GM10266 (cell line): Measurements from ENCODE around the gene PSMD14.

ENCODE experiments used
- DNase-seq: peaks from one replicate; pipeline ENCODE4 v3.0.0; 2012; ENCODE audit errors: extremely low spot score
- CTCF ChIP-seq: IDR thresholded peaks from 2 replicates; pipeline ENCODE4 v1.5.1; 2012; ENCODE audit warnings: mild to moderate bottlenecking, low read depth; ENCODE audit not compliant: control insufficient read depth, insufficient read depth; ENCODE audit errors: missing control alignments

Gene PSMD14

GRCh38 chr2:161386228-161386824 lies 78.1 kb downstream of the PSMD14 start:
- TF ChIP-seq CTCF = no peak
- DNase-seq = no peak

GRCh38 chr2:161388146-161388779 lies 80.0 kb downstream of the PSMD14 start:
- TF ChIP-seq CTCF = no peak
- DNase-seq = no peak

- DNase-seq = no peak
- TF ChIP-seq CTCF = no peak
Observed at GRCh38 chr2:161391737-161392506, 83.7 kb downstream of the PSMD14 start.

GRCh38 chr2:161400076-161400475 lies 91.9 kb downstream of the PSMD14 start:
- no peak for DNase-seq

GRCh38 chr2:161402297-161402696 lies 94.1 kb downstream of the PSMD14 start:
- DNase-seq = no peak
- no peak for TF ChIP-seq CTCF

More at GRCh38 chr2:161400076-161400475, 91.9 kb downstream of the PSMD14 start:
- TF ChIP-seq CTCF = no peak

GRCh38 chr2:161406316-161406715 lies 98.1 kb downstream of the PSMD14 start:
- no peak for DNase-seq
- no peak for TF ChIP-seq CTCF

- TF ChIP-seq CTCF = no peak
- no peak for DNase-seq
Observed at GRCh38 chr2:161407597-161407996, 99.4 kb downstream of the PSMD14 start.
